Trophoblast cell (in vitro differentiated cells and primary cell): Measurements from ENCODE around the gene PPP1R12C.

Experiments used
- DNase-seq, 2 donors: peaks; one replicate each; pipeline ENCODE4 v3.0.0-alpha.2; 2016
- H2AFZ ChIP-seq: 2 replicates; pipeline ENCODE4 v1.6.1; 2013; ENCODE audit warnings: low read length, moderate library complexity, mild to moderate bottlenecking; ENCODE audit not compliant: insufficient read depth, poor library complexity
- H2AK5ac ChIP-seq: 2 replicates; pipeline ENCODE4 v1.6.1; 2013; ENCODE audit warnings: mild to moderate bottlenecking, low read length
- H2BK120ac ChIP-seq: 2 replicates; pipeline ENCODE4 v1.6.1; 2013; ENCODE audit warnings: low read length, mild to moderate bottlenecking, moderate library complexity; ENCODE audit not compliant: insufficient read depth, poor library complexity
- H2BK12ac ChIP-seq: 2 replicates; pipeline ENCODE4 v1.6.1; 2013; ENCODE audit warnings: mild to moderate bottlenecking, low read length, moderate library complexity
- H2BK5ac ChIP-seq: 2 replicates; pipeline ENCODE4 v1.6.1; 2013; ENCODE audit warnings: low read length, low read depth, moderate library complexity, mild to moderate bottlenecking; ENCODE audit not compliant: poor library complexity
- H3K14ac ChIP-seq: 2 replicates; pipeline ENCODE4 v1.6.1; 2013; ENCODE audit warnings: mild to moderate bottlenecking, low read length
- H3K18ac ChIP-seq: 2 replicates; pipeline ENCODE4 v1.6.1; 2013; ENCODE audit warnings: mild to moderate bottlenecking, low read length
- H3K23ac ChIP-seq: 2 replicates; pipeline ENCODE4 v1.6.1; 2013; ENCODE audit warnings: low read length
- H3K27ac ChIP-seq: 2 replicates; pipeline ENCODE4 v1.5.1; 2013; ENCODE audit warnings: low read depth, mild to moderate bottlenecking, inconsistent platforms, low read length, moderate library complexity
- H3K27me3 ChIP-seq: 2 replicates; pipeline ENCODE4 v1.6.1; 2013; ENCODE audit warnings: inconsistent platforms, mild to moderate bottlenecking, low read length, moderate library complexity; ENCODE audit not compliant: insufficient read depth
- H3K36me3 ChIP-seq, 2 experiments: 1 replicate in 1 of 2; 2 replicates in 1 of 2; pipeline ENCODE4 v1.6.1; 2013; ENCODE audit warnings: low read length in 2 of 2, mild to moderate bottlenecking in 2 of 2, moderate library complexity in 1 of 2; ENCODE audit not compliant: insufficient read depth in 2 of 2, control insufficient read depth in 1 of 2
- H3K4ac ChIP-seq: 2 replicates; pipeline ENCODE4 v1.6.1; 2013; ENCODE audit warnings: low read depth, mild to moderate bottlenecking, low read length, moderate library complexity
- H3K4me1 ChIP-seq, 2 experiments: 1 replicate in 1 of 2; 2 replicates in 1 of 2; pipeline ENCODE4 v1.6.1; 2013; ENCODE audit warnings: low read length in 2 of 2, mild to moderate bottlenecking in 2 of 2, moderate library complexity in 1 of 2; ENCODE audit not compliant: insufficient read depth in 2 of 2, control insufficient read depth in 1 of 2
- H3K4me2 ChIP-seq: 2 replicates; pipeline ENCODE4 v1.6.1; 2013; ENCODE audit warnings: inconsistent platforms, mild to moderate bottlenecking, low read length, moderate library complexity
- H3K4me3 ChIP-seq: 2 replicates; pipeline ENCODE4 v1.5.1; 2013; ENCODE audit warnings: mild to moderate bottlenecking, low read depth, low read length, inconsistent platforms
- H3K79me1 ChIP-seq: one replicate; pipeline ENCODE4 v1.6.1; 2013; ENCODE audit warnings: low read length
- H3K79me2 ChIP-seq: 2 replicates; pipeline ENCODE4 v1.6.1; 2013; ENCODE audit warnings: low read length, mild to moderate bottlenecking; ENCODE audit not compliant: control insufficient read depth, insufficient read depth, poor library complexity
- H3K9ac ChIP-seq: 2 replicates; pipeline ENCODE4 v1.6.1; 2013; ENCODE audit warnings: mild to moderate bottlenecking, low read length
- H3K9me3 ChIP-seq: 2 replicates; pipeline ENCODE4 v1.6.1; 2013; ENCODE audit warnings: low read depth, mild to moderate bottlenecking, control low read depth, inconsistent platforms, low read length; ENCODE audit not compliant: insufficient read depth
- H4K12ac ChIP-seq: 2 replicates; pipeline ENCODE4 v1.6.1; 2013; ENCODE audit warnings: low read depth, mild to moderate bottlenecking, low read length, moderate library complexity
- H4K8ac ChIP-seq: 2 replicates; pipeline ENCODE4 v1.6.1; 2013; ENCODE audit warnings: low read depth, mild to moderate bottlenecking, low read length, moderate library complexity
- H4K91ac ChIP-seq: one replicate; pipeline ENCODE4 v1.6.1; 2013; ENCODE audit warnings: low read depth, mild to moderate bottlenecking, low read length, moderate library complexity
- WGBS: extraction: QIAGEN DNeasy Blood & Tissue Kit; methylation state at CpG from one replicate; pipeline ENCODE4 v1.1.7; 2013; ENCODE audit warnings: missing lambda C conversion rate; ENCODE audit not compliant: insufficient read length, insufficient coverage; ENCODE audit errors: extremely low coverage; 5-methylcytosine and 5-hydroxymethylcytosine counted together

PPP1R12C gene

DNA sequence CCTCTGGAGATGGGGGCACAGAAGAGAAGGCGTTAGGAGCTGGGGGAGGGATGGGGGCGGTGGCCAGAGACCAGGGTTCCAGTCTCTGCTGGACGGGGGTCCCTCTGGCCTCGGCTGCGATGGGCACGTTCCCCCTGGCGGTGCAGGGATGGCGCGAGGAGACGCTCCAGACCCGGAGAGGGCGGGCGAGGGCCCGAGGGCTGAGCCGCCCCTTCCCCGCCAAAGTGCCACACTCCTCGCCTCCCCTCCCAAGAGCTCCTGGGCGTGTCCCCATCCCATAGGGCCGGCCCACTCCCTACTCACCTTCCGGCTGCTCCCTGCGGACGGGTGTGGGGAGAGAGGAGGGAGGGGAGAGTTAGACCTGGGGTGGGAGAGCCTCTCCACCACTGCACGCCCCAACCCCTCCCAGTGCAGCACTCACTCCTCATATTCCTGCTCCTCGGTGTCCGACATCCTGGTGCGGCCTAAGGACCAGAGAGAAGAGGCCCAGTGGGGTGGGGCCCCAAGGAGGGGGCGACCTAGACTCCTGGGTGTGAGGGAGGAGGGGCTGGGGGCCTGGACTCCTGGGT, 29.4 kb upstream of the PPP1R12C start:
- H3K27me3 ChIP-seq, result no peaks in the 10 kb centered on the region
- no peak overlapping the region for H3K27ac ChIP-seq
- no peak overlapping the region for H3K4me3 ChIP-seq
- peaks cover under 1% of the 10 kb centered on the region for H3K9me3 ChIP-seq
- H3K79me1 ChIP-seq, result no peaks in the 10 kb centered on the region
- peak overlapping the region; percentile 18 for H3K4me2 ChIP-seq
- H4K12ac ChIP-seq, result no peak overlapping the region
- no peaks in the 10 kb centered on the region for H3K36me3 ChIP-seq
- no peak overlapping the region for H2BK120ac ChIP-seq
- no peak overlapping the region for H3K14ac ChIP-seq
- DNase-seq, result no peak
- no peak overlapping the region for H3K4ac ChIP-seq
- peak overlapping the region; percentile 59 for H2AFZ ChIP-seq
- no peak overlapping the region for H3K9ac ChIP-seq
- H4K91ac ChIP-seq, result no peak overlapping the region
- H2BK5ac ChIP-seq, result no peak overlapping the region
- peaks cover 2 to 9% of the 10 kb centered on the region in 2 experiments for H3K4me1 ChIP-seq
- no peak overlapping the region for H3K23ac ChIP-seq
- peak overlapping the region; percentile 53 for H4K8ac ChIP-seq
- H2BK12ac ChIP-seq, result no peak overlapping the region
- H3K18ac ChIP-seq, result no peak overlapping the region
- no CpG with 5 or more reads among the region's 27 CpGs for WGBS
- no peaks in the 10 kb centered on the region for H3K79me2 ChIP-seq
- H2AK5ac ChIP-seq, result no peak overlapping the region

DNA sequence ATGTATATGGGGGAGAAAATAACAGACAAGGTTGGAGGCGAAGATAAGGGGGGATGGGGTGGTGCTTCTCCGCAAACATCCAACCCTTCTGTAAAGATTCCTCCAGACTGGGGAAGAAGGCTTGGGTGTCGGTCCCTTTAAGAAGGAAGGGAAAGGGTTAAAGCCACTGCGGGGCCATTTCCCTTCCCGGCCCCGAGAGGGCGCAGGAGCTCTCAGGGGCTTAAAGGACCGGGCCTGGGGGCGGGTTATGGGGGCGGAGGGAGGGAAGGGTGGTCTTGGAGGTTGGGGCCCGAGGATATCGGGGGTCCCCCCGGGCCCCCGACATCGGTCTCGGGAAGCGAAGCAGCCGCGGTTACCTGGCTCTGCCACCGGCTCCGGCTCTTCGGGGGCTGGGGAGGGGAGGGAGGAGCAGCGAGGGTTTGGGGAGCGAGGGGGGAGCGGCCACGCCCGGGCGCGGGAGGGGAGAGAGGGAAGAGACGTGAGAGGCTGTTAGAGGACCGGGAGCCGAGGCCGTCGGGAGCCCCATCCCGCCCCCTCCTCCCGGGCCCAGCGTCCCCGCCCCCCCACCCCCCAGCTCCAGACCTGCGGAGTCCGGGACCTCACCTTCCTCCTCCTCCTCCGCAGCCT, 28.8 kb upstream of the PPP1R12C start:
- H3K79me1 ChIP-seq, result no peaks in the 10 kb centered on the region
- no peak overlapping the region for H4K8ac ChIP-seq
- H3K4me1 ChIP-seq, result peaks cover 2 to 9% of the 10 kb centered on the region in 2 experiments
- no peak overlapping the region for H3K9ac ChIP-seq
- H2BK5ac ChIP-seq, result no peak overlapping the region
- peak overlapping the region; percentile 18 for H3K4me2 ChIP-seq
- WGBS, result no CpG with 5 or more reads among the region's 41 CpGs
- no peak overlapping the region for H2AK5ac ChIP-seq
- no peak overlapping the region for H3K14ac ChIP-seq
- no peak overlapping the region for H3K4me3 ChIP-seq
- H3K27me3 ChIP-seq, result no peaks in the 10 kb centered on the region
- no peak overlapping the region for H3K4ac ChIP-seq
- peak overlapping the region; percentile 59 for H2AFZ ChIP-seq
- H2BK12ac ChIP-seq, result no peak overlapping the region
- H2BK120ac ChIP-seq, result no peak overlapping the region
- no peaks in the 10 kb centered on the region for H3K36me3 ChIP-seq
- no peaks in the 10 kb centered on the region for H3K79me2 ChIP-seq
- peaks cover 1% of the 10 kb centered on the region for H3K9me3 ChIP-seq
- no peak overlapping the region for H3K27ac ChIP-seq
- H4K12ac ChIP-seq, result no peak overlapping the region
- no peak for DNase-seq
- H4K91ac ChIP-seq, result no peak overlapping the region
- H3K18ac ChIP-seq, result no peak overlapping the region
- no peak overlapping the region for H3K23ac ChIP-seq

DNA sequence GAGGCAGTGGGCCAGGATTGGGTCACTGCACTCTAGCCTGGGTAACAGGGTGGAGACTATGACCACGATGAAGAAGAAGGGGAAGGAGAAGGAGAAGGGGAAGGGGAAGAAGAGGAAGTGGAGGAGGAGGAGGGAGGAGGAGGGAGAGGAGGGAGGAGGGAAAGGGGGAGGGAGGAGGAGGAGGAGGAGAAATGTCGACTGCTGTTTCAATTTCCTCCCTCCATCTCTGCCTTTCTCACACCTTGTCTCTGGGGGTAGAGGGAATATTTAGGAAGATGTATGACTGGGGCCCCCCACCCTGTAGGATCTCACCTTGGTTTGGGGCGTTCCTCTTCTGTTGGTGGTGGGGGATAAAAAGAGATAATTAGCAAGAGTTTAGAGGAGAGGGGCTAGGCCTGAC, 27.8 kb upstream of the PPP1R12C start:
- no peak overlapping the region for H4K91ac ChIP-seq
- H3K9me3 ChIP-seq, result peaks cover 1% of the 10 kb centered on the region
- H3K36me3 ChIP-seq, result no peaks in the 10 kb centered on the region
- H2BK12ac ChIP-seq, result no peak overlapping the region
- H2AK5ac ChIP-seq, result no peak overlapping the region
- H2BK5ac ChIP-seq, result no peak overlapping the region
- H2BK120ac ChIP-seq, result no peak overlapping the region
- no peaks in the 10 kb centered on the region for H3K79me1 ChIP-seq
- H3K27ac ChIP-seq, result no peak overlapping the region
- DNase-seq, result no peak
- H3K18ac ChIP-seq, result no peak overlapping the region
- WGBS, result no CpG with 5 or more reads among the region's 3 CpGs
- no peak overlapping the region for H3K4me2 ChIP-seq
- no peak overlapping the region for H3K9ac ChIP-seq
- no peaks in the 10 kb centered on the region for H3K79me2 ChIP-seq
- no peak overlapping the region for H3K4ac ChIP-seq
- no peak overlapping the region for H4K12ac ChIP-seq
- H3K14ac ChIP-seq, result no peak overlapping the region
- H3K27me3 ChIP-seq, result no peaks in the 10 kb centered on the region
- H3K23ac ChIP-seq, result no peak overlapping the region
- peaks cover 2 to 9% of the 10 kb centered on the region in 2 experiments for H3K4me1 ChIP-seq
- no peak overlapping the region for H2AFZ ChIP-seq
- H4K8ac ChIP-seq, result no peak overlapping the region
- no peak overlapping the region for H3K4me3 ChIP-seq

DNA sequence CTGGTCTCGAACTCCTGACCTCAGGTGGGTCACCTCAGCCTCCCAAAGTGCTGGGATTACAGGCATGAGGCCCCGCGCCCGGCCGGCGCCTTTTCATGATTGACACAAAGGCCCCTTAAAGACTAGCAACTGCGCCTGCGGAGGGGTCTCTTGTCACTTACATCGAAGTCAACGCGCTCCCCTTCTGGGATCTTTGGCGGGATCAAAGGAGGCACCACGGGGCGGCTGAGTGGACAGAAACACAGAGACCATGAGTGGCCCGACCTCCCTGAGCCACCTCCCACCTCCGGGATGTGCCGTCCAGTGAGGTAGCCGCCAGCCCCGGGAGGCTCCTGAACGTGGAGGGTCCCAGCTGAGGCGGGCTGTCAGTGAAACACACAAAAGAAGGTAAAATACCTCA, 24.3 kb upstream of the PPP1R12C start:
- no peak overlapping the region for H3K4ac ChIP-seq
- no peaks in the 10 kb centered on the region for H3K36me3 ChIP-seq

More for the DNA sequence above, 24.3 kb upstream of the PPP1R12C start:
- Histone ChIP-seq H4K8ac (no peak overlapping the region), H2AFZ (no peak overlapping the region), H4K12ac (no peak overlapping the region), H2BK12ac (no peak overlapping the region), H3K9ac (no peak overlapping the region), H3K79me1 (no peaks in the 10 kb centered on the region), H3K4me1 (peaks cover 0 to 2% of the 10 kb centered on the region in 2 experiments), H4K91ac (no peak overlapping the region), H3K18ac (no peak overlapping the region), H2BK5ac (no peak overlapping the region), H3K9me3 (peaks cover 1% of the 10 kb centered on the region), H3K23ac (no peak overlapping the region), H3K27me3 (no peaks in the 10 kb centered on the region), H3K27ac (no peak overlapping the region), H2BK120ac (no peak overlapping the region), H3K4me3 (no peak overlapping the region), H3K14ac (no peak overlapping the region), H2AK5ac (no peak overlapping the region), H3K79me2 (no peaks in the 10 kb centered on the region), H3K4me2 (no peak overlapping the region)
- no CpG with 5 or more reads among the region's 21 CpGs for WGBS
- no peak for DNase-seq
